HPDE6-E6E7 (cell line): ENCODE results near the gene SCUBE2.
"Not testable (repeated sequence)": the region's sequence is repeated elsewhere in the genome, so short reads cannot be mapped to it uniquely, and the experiment has no call there.

Experiments
- DNase-seq: peaks from one replicate; pipeline ENCODE4 v3.0.0; 2011; ENCODE audit warnings: missing footprints; ENCODE audit errors: extremely low spot score

The SCUBE2 gene

DNA sequence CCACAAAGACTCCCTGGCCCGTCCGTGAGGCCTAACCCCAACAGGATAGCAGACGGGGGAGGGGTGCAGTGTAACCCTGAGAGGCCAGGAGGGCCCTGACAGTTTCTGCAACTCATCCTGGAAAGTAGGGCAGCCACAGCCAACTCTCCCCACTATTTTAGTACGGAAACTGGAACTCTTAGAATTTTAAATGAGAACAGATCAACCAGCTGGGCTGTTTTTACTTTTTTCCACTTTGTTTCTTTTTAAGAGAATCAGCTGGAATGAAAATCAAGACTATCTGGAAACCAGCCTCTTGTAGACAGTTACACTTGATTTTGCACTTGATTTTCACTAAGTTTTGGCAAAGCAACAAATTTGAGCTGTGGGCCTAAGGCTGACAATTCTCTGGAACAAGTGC lies 44.9 kb downstream of the SCUBE2 start:
- no peak for DNase-seq

- DNase-seq: no peak
Observed at GRCh38 chr11:9042488-9042887, 48.9 kb downstream of the SCUBE2 start.

GRCh38 chr11:9041747-9042146 lies 49.7 kb downstream of the SCUBE2 start:
- DNase-seq: no peak

- no peak for DNase-seq
Observed at GRCh38 chr11:9040410-9040809, 51.0 kb downstream of the SCUBE2 start.

DNA sequence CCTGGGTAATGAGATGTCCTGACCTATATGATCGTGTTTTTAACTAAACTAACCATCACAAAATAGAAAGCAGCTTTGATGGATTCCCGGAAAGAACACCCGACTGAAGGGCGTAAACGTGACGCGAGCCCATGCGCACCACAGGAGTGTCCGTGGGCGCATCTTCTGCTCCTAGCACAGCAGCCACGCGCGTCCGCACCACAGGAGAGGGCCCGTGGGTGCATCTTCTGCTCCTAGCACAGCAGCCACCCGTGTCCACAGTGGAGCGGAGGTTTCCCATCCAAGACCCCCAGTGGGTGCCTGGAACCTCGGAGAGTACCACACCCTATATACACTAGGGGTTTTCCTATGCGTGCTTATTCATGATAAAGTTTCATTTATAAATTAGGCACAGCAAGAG lies 51.5 kb downstream of the SCUBE2 start:
- no peak for DNase-seq

GRCh38 chr11:9039198-9039597 lies 52.2 kb downstream of the SCUBE2 start:
- DNase-seq: peak; percentile 41

GRCh38 chr11:9038541-9038940 lies 52.9 kb downstream of the SCUBE2 start:
- no peak for DNase-seq

DNA sequence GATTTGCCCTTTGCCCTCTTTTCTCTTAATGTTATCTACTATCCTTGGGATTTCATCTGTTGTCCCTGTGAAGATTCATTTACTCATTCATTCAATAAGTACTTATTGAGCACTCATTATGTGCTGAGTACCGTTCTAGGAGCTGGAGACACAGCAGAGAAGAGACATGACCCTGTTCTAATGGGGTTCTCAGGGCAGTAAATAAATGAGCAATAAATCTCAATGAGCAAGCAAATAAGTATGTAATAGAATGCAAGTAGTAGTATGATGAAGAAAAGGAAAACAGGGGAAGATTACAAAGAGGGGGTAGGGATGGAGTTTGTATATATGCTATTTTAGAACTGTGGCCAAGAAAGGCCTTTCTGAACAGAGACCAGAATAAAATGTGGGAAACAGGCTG lies 53.4 kb downstream of the SCUBE2 start:
- DNase-seq: no peak

- DNase-seq: no peak
Observed at GRCh38 chr11:9037046-9037780, 54.2 kb downstream of the SCUBE2 start.

GRCh38 chr11:9030601-9031000 lies 60.8 kb downstream of the SCUBE2 start:
- DNase-seq: no peak

DNA sequence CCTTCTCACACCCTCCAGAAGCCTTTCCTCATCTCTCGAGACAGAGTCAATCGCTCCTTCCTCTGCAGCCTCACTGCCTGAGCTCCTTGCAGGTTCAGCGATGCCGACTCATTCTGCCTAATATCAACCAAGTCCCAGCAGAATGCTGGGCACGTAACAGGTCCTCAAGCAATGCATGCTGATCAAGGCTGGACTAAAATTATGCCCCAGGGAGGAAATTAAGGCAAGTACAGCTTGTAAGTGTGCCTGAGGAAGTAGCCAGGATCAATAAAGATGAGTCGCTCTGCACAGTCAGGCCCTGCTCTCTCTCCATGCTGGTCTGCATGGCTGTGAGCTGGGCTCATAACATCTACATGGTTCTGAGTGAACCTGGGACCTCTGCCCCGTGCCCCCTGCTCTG lies 62.0 kb downstream of the SCUBE2 start:
- DNase-seq: no peak

DNA sequence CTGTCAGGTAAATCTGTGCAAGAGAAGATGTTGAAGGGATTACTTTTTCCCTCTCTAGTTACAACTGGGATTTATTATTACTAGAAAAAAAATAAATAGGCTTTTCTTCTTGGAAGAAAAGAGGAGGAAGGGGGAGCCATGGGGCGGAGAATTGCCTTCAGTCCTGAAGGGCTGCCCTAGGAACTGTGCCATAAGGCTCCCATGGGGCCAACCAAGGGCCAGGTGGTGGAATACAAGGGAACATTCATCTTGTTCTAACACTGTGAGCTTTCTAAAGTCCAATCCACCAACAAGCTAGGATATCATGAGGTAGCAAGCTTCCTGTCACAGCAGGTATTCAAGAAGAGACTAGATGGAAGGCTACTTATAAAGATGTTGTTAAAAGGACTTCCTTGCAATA lies 62.8 kb downstream of the SCUBE2 start:
- no peak for DNase-seq

DNA sequence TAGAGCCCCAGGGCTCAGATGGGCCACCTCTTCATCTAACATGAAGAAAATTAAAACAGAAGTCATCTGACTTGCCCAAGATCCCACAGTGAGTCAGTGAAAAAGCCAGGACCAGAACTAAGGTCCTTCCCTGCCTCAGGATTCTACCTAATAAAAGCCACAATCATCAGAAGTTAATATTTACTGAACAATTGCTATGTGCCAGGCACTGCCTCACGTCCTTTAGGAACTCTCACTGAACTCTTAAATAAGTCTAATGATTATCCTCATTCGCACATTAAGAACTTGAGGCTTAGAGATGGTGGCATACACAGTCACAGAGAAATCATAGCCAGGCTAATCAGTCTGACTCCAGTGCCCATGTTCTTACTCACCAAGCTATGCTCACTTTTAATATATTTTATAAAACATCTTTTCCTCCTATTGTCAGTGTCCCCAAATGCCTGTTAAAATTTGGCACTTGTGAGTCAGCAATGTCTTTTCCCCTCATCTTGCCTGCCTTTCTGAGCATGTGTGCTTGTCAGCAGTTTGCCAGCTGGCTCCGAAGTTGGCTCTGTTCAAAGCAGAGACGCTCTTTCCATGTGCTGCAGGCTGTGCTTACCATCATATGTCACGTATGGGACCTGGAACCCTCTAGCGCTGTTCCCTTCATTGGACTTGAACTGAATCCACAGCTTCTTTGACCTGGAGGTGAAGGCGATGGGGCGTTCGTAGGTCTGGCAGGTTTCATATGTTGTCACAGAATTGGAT lies 66.1 kb downstream of the SCUBE2 start:
- DNase-seq: no peak

DNA sequence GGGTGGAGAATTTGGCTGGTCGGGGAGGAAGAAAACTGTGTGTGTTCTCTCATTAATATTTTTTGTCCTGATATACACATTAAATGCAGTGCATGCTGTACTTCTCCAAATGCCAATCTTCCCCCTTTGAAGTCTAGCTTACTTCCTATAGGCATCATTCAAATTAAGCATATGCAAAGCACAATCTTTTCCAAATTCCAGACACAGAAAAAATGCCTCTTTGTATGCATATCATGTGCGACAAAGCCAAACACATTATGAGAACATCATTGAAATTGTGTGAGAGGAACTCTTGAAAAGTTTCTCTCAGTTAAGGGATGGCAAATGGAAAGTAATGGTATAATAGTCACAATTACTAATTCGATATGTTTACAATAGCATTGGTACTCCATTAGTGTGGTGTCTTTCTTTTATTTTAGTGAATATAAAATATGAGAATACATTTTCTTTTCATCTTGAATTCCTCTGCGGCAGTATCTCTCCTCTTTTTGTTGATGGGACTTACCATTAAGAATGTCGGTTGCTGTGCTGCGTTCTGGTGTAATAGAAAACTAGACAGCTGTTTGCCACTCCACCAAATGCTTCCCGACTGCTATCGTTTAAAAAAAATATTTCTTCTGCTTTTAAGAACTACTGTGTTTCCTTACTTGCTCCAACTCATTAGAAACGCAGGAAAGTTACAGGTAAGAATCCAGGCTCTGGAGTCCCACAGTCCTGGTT lies 68.3 kb downstream of the SCUBE2 start:
- no peak for DNase-seq

DNA sequence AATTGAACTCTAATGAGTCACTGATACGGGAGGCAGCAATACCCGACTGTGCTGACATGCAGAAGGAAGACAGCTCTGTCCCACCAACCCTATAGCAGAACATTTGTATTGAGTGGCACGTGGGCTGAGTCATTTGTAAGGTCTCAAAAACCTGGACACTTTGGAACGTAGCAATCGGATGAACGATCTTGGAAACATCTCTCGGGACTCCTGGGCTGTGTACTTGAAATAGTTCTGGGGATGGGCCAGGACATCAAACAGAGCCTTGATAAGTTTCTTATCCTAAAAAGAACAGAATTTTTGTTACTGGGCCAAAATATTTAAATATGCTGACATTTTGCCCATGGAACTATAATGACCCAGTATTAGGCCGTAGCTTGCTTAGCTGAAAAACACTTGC lies 70.5 kb downstream of the SCUBE2 start:
- no peak for DNase-seq

DNA sequence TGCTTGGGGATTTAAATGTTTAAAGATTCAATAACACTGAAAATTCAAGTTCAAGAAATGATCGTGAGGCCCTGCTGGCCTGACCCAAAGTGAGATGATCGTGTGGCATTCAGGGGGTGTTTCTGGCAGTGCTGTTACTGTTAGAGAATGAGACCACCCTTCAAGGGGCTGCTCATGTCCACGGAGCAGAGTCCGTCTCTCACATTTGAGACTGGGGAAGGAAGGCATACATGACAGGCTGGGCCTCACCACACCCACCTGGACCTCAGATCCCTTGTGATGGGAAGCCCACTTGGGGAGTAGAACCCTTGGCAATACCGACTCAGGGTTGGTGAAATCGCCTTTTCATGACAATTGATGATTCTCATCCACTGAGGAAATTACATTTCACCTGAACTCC lies 71.5 kb downstream of the SCUBE2 start:
- no peak for DNase-seq

DNA sequence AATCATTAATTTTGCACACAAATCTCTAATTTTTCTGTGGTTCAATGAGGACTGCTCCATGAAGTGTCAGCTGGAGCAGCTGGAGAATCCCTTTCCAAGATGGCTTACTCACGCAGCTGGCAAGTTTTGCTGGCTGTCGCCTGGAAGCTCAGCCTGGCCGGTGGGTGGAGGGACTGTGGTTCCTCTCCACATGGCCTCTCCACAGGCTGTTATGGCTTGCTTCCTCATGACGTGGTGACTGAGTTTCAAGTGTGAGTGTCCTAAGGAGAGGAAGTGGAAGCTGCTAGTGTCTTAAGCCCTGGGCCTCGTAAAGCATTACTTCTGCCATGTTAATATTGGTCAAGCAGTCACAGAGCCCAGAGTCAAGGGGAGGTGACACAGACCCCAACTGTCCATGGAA lies 73.6 kb downstream of the SCUBE2 start:
- DNase-seq: no peak

- DNase-seq: no peak
Observed at GRCh38 chr11:9016916-9017642, 74.3 kb downstream of the SCUBE2 start.

DNA sequence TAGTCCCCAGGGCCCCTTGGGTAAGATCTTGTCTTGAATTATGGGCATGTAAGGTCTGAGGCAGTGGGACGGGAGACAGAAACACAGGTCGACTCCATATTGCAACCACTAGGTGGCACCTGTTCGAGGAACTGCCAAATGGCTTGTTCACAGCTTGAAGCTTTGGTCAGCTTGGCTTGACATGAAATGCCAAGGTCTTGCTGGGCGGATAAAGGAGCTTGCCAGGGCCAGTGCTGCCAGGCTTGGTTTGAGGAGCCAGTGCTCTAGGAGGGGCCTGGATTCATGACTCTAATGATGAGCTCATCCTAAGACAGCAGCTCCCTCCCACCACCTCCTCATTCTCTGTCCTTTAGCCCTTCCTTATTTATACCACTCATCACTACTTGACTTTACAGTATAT lies 75.7 kb downstream of the SCUBE2 start:
- peak; percentile 57 for DNase-seq

DNA sequence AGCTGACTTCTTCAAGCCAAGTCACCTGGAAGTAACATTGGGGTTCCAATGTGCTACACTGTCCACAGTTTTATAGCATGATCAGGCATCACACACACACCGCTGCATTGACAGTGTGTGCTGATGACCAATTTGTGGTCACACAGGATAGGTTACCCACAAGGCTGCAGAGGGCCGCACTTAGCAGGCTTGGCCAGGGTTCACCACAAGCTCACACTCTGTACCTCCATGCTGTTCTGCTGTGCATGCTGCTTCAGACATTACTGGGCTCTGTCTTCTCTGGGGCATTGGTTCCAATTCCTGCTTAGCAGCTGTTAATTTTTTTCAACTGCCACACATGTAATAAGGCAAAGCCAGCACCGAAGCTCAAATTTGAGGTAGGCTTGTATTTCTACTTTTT lies 76.6 kb downstream of the SCUBE2 start:
- DNase-seq: no peak

- no peak for DNase-seq
Observed at GRCh38 chr11:9013373-9013772, 78.0 kb downstream of the SCUBE2 start.

DNA sequence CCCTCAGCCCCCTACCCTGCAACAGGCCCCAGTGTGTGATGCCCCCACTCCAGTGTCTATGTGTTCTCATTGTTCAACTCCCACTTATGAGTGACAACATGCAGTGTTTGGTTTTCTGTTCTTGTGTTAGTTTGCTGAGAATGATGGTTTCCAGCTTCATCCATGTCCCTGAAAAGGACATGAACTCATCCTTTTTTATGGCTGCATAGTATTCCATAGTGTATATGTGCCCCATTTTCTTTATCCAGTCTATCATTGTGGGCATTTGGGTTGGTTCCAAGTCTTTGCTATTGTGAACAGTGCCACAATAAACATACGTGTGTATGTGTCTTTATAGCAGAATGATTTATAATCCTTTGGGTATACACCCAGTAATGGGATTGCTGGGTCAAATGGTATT lies 81.9 kb downstream of the SCUBE2 start:
- DNase-seq: not testable (repeated sequence)
